Left kidney (tissue), 2 donors: ENCODE data around the gene PNMT. TPM values are rescaled to one million over a fixed set of nuclear protein-coding genes. Genes with fewer than 3 reads are reported as not detected.

Experiments used
- DNase-seq: peaks from one replicate; pipeline ENCODE4 v3.0.0-alpha.2; 2013
- polyA plus RNA-seq: library from polyadenylated mRNA; unstranded; fragments of 120-200 nt; gene quantifications from one replicate; pipeline ENCODE4 v1.2.1, GENCODE V29; 2013; ENCODE audit not compliant: insufficient read length

PNMT gene
- polyA plus RNA-seq, 1 donor: 1.7 TPM

GRCh38 chr17:39667262-39667944, 850 bp upstream of the PNMT start:
- DNase-seq: no peak

GRCh38 chr17:39669897-39670735, 1.9 kb downstream of the PNMT start:
- DNase-seq: no peak

- DNase-seq: no peak
These were observed 2.5 kb downstream of the PNMT start for GRCh38 chr17:39670746-39671145.

- no peak for DNase-seq
These were observed 3.6 kb downstream of the PNMT start for GRCh38 chr17:39671651-39672521.

- no peak for DNase-seq
These were observed 4.5 kb downstream of the PNMT start for GRCh38 chr17:39672522-39673334.

- DNase-seq: no peak
These were observed 5.3 kb downstream of the PNMT start for GRCh38 chr17:39673335-39674081.

GRCh38 chr17:39674179-39674578, 5.9 kb downstream of the PNMT start:
- DNase-seq: no peak

GRCh38 chr17:39674702-39675389, 6.6 kb downstream of the PNMT start:
- no peak for DNase-seq

GRCh38 chr17:39675390-39676082, 7.3 kb downstream of the PNMT start:
- no peak for DNase-seq

GRCh38 chr17:39676198-39676819, 8.1 kb downstream of the PNMT start:
- DNase-seq: no peak

- DNase-seq: no peak
These were observed 8.8 kb downstream of the PNMT start for GRCh38 chr17:39677072-39677471.

GRCh38 chr17:39677542-39678339, 9.5 kb downstream of the PNMT start:
- DNase-seq: peak; percentile 74

GRCh38 chr17:39678340-39679116, 10.3 kb downstream of the PNMT start:
- no peak for DNase-seq

- no peak for DNase-seq
These were observed 11.4 kb downstream of the PNMT start for GRCh38 chr17:39679521-39680192.

- DNase-seq: no peak
These were observed 15.2 kb downstream of the PNMT start for GRCh38 chr17:39683295-39683939.
